DOHH2 (cell line): ENCODE results near the gene C11orf68.

Experiments used
- H3F3A ChIP-seq: fragments of 200-600 bp; sonication (generic), shearing (Covaris generic); 2 replicates; pipeline ENCODE4 v1.6.0; 2016; ENCODE audit warnings: antibody characterized with exemption, mild to moderate bottlenecking; ENCODE audit not compliant: control insufficient read depth, insufficient read depth
- H3K27ac ChIP-seq: fragments of 200-600 bp; sonication (generic); 2 replicates; pipeline ENCODE4 v1.5.1; 2014; ENCODE audit warnings: low read depth, mild to moderate bottlenecking, low read length, moderate library complexity
- H3K27me3 ChIP-seq: fragments of 200-600 bp; sonication (generic); 2 replicates; pipeline ENCODE4 v1.6.1; 2014; ENCODE audit warnings: mild to moderate bottlenecking, low read length, mixed read lengths; ENCODE audit not compliant: control insufficient read depth
- H3K36me3 ChIP-seq: fragments of 200-600 bp; sonication (generic); 2 replicates; pipeline ENCODE4 v1.6.1; 2014; ENCODE audit warnings: mild to moderate bottlenecking, low read length, moderate library complexity, mixed read lengths; ENCODE audit not compliant: control insufficient read depth
- H3K4me1 ChIP-seq: fragments of 200-600 bp; sonication (generic); 2 replicates; pipeline ENCODE4 v1.6.1; 2014; ENCODE audit warnings: mild to moderate bottlenecking, low read length, mixed read lengths; ENCODE audit not compliant: control insufficient read depth
- H3K4me2 ChIP-seq: fragments of 200-600 bp; sonication (generic); 2 replicates; pipeline ENCODE4 v1.6.0; 2014; ENCODE audit warnings: mild to moderate bottlenecking, low read length, moderate library complexity
- H3K4me3 ChIP-seq: fragments of 200-600 bp; sonication (generic); 2 replicates; pipeline ENCODE4 v1.5.1; 2014; ENCODE audit warnings: mild to moderate bottlenecking, low read length, mixed read lengths
- H3K79me2 ChIP-seq: fragments of 200-600 bp; sonication (generic); 2 replicates; pipeline ENCODE4 v1.6.1; 2014; ENCODE audit warnings: mild to moderate bottlenecking, low read length, mixed read lengths; ENCODE audit not compliant: control insufficient read depth
- H3K9me2 ChIP-seq: fragments of 200-600 bp; sonication (generic); replicated peaks from 2 replicates; pipeline ENCODE4 v1.6.1; 2014; ENCODE audit warnings: mild to moderate bottlenecking, low read length, mixed read lengths; ENCODE audit not compliant: control insufficient read depth
- H3K9me3 ChIP-seq: fragments of 200-600 bp; sonication (generic); 2 replicates; pipeline ENCODE4 v1.6.1; 2014; ENCODE audit warnings: antibody characterized with exemption, low read length, mixed read lengths; ENCODE audit not compliant: control insufficient read depth, insufficient read depth
- H4K20me1 ChIP-seq: fragments of 200-600 bp; sonication (generic); 2 replicates; pipeline ENCODE4 v1.6.0; 2014; ENCODE audit warnings: low read depth, mild to moderate bottlenecking, antibody characterized with exemption, low read length, moderate library complexity; ENCODE audit not compliant: control insufficient read depth, insufficient read depth
- EZH2phosphoT487 ChIP-seq: fragments of 200-600 bp; sonication (generic); IDR thresholded peaks from 2 replicates; pipeline ENCODE4 v1.6.1; 2017; ENCODE audit warnings: borderline replicate concordance, mild to moderate bottlenecking, antibody characterized with exemption, low read length, moderate library complexity, mixed read lengths
- TF ChIP-seq, protein P1 (sequence below): fragments of 200-600 bp; sonication (generic); IDR thresholded peaks from one replicate; pipeline ENCODE4 v1.5.1; 2014; ENCODE audit warnings: antibody characterized with exemption, mild to moderate bottlenecking, low read depth, low read length; ENCODE audit not compliant: poor library complexity, severe bottlenecking

The C11orf68 gene

DNA sequence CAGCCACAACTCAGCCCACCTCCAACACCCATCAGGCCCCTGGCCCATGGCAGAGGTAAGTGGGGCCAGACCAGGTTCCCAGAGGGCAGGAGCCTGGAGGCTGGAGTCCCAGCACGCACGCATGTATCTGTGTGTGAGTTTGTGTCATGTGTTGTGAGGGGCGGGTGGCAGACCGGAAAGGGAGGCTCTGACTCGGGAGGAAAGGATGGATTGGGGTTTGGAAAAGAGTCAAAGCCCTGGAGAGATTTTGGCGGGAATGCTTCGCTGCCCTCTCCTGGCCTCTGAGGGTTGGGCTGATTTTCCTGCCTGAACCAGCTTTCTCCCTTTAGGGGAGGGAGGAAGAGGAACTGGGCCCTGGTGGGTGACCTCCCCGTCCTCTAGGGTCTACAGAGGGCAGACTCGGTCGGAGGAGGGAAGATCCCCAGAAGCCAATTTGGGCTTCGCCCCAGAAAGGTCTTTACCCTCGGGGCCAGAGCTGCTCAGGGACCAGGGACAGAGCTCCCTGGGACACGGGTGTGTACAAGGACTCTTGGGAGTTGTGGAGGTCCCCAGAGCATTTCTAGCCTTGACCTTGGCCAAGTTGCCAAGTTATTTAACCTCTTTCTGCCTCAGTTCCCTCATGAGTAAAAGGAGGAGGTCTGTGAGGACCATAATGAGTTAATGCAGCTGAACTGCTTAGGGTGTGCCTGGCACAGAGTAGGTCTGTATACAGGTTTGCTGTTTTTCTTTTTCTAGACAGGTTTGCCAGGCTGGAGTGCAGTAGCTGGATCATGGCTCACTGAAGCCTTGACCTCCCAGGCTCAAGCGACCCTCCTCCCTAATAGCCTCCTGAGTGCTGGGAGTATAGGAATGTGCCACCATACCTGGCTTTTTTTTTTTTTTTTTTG, 6.9 kb downstream of the C11orf68 start:
- no peaks in the 10 kb centered on the region for H3F3A ChIP-seq
- no peaks in the 10 kb centered on the region for H4K20me1 ChIP-seq
- no peaks in the 10 kb centered on the region; the same call in 1 of the 2 replicates for H3K36me3 ChIP-seq
- no peak overlapping the region for H3K4me3 ChIP-seq
- peaks cover 8% of the 10 kb centered on the region for H3K4me1 ChIP-seq
- H3K27ac ChIP-seq: no peak overlapping the region
- H3K27me3 ChIP-seq: peaks cover 25% of the 10 kb centered on the region
- H3K79me2 ChIP-seq: peaks cover 2% of the 10 kb centered on the region; the same call in 1 of the 2 replicates
- H3K4me2 ChIP-seq: no peak overlapping the region
- no peaks in the 10 kb centered on the region for H3K9me3 ChIP-seq
- no peak for TF ChIP-seq EZH2phosphoT487
- TF ChIP-seq, protein P1, sequence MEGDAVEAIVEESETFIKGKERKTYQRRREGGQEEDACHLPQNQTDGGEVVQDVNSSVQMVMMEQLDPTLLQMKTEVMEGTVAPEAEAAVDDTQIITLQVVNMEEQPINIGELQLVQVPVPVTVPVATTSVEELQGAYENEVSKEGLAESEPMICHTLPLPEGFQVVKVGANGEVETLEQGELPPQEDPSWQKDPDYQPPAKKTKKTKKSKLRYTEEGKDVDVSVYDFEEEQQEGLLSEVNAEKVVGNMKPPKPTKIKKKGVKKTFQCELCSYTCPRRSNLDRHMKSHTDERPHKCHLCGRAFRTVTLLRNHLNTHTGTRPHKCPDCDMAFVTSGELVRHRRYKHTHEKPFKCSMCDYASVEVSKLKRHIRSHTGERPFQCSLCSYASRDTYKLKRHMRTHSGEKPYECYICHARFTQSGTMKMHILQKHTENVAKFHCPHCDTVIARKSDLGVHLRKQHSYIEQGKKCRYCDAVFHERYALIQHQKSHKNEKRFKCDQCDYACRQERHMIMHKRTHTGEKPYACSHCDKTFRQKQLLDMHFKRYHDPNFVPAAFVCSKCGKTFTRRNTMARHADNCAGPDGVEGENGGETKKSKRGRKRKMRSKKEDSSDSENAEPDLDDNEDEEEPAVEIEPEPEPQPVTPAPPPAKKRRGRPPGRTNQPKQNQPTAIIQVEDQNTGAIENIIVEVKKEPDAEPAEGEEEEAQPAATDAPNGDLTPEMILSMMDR: peak; percentile 30
- H3K9me2 ChIP-seq: no peaks in the 10 kb centered on the region

GRCh38 chr11:65907878-65908277, 11.0 kb downstream of the C11orf68 start:
- H3K4me1 ChIP-seq: 0 out of 2 replicates have a peak, but pooled peaks cover 3% of the 10 kb centered on the region
- no peaks in the 10 kb centered on the region for H3K79me2 ChIP-seq
- TF ChIP-seq, protein P1: no peak
- TF ChIP-seq EZH2phosphoT487: no peak
- no peak overlapping the region for H3K4me2 ChIP-seq
- no peaks in the 10 kb centered on the region for H3K9me3 ChIP-seq
- H3K36me3 ChIP-seq: no peaks in the 10 kb centered on the region
- no peak overlapping the region for H3K4me3 ChIP-seq
- H3K27ac ChIP-seq: no peak overlapping the region
- no peaks in the 10 kb centered on the region for H3K9me2 ChIP-seq
- no peaks in the 10 kb centered on the region for H3F3A ChIP-seq
- H4K20me1 ChIP-seq: no peaks in the 10 kb centered on the region
- H3K27me3 ChIP-seq: peaks cover 38% of the 10 kb centered on the region

GRCh38 chr11:65906602-65907001, 12.3 kb downstream of the C11orf68 start:
- H3K79me2 ChIP-seq: no peaks in the 10 kb centered on the region
- H3K4me3 ChIP-seq: no peak overlapping the region
- peaks cover 45% of the 10 kb centered on the region for H3K27me3 ChIP-seq
- H3K4me1 ChIP-seq: no peaks in the 10 kb centered on the region
- no peak for TF ChIP-seq EZH2phosphoT487
- TF ChIP-seq, protein P1: no peak
- H3K9me2 ChIP-seq: no peaks in the 10 kb centered on the region
- H3F3A ChIP-seq: no peaks in the 10 kb centered on the region
- H3K9me3 ChIP-seq: no peaks in the 10 kb centered on the region
- no peaks in the 10 kb centered on the region for H3K36me3 ChIP-seq
- no peaks in the 10 kb centered on the region for H4K20me1 ChIP-seq
- no peak overlapping the region for H3K27ac ChIP-seq
- H3K4me2 ChIP-seq: no peak overlapping the region
